Stomach (tissue), 4 donors: ENCODE results near the gene ATP8A2.

Experiments used
- POLR2AphosphoS5 ChIP-seq, 3 donors: sonication (generic); formaldehyde crosslinking; IDR thresholded peaks; one replicate each; pipeline ENCODE4 v1.6.1; 2016; ENCODE audit warnings: antibody characterized with exemption in 3 of 3
- TF ChIP-seq, protein P1 (sequence below), 7 experiments: fragments of 450-650 bp in 4 of 7; fragments of 200-600 bp in 3 of 7; sonication (generic) in 3 of 7; IDR thresholded peaks; one replicate each; pipeline ENCODE4 v1.5.1; 2016 to 2019; ENCODE audit warnings: antibody characterized with exemption in 7 of 7, control low read depth in 2 of 7, mild to moderate bottlenecking in 1 of 7

DNA sequence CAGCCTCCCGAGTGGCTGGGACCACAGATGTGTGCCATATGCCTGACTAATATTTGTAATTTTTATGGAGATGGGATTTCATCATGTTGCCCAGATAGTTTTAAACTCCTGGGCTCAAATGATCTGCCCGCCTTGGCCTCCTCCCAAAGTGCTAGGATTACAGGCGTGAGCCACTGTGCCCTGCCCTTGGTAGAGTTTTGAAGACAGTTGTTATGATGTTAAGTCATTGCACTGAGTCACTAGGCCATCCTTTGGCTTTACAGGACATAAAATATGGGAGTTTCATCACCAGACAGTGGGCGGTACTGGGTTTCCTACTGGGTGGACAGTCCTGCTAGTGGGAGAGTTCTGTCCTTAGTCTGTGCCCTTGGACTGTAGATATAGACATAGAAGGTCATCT lies 282.5 kb downstream of the ATP8A2 start:
- TF ChIP-seq POLR2AphosphoS5 (IDR thresholded peaks at IDR 0.05), result no peak
- TF ChIP-seq, protein P1, sequence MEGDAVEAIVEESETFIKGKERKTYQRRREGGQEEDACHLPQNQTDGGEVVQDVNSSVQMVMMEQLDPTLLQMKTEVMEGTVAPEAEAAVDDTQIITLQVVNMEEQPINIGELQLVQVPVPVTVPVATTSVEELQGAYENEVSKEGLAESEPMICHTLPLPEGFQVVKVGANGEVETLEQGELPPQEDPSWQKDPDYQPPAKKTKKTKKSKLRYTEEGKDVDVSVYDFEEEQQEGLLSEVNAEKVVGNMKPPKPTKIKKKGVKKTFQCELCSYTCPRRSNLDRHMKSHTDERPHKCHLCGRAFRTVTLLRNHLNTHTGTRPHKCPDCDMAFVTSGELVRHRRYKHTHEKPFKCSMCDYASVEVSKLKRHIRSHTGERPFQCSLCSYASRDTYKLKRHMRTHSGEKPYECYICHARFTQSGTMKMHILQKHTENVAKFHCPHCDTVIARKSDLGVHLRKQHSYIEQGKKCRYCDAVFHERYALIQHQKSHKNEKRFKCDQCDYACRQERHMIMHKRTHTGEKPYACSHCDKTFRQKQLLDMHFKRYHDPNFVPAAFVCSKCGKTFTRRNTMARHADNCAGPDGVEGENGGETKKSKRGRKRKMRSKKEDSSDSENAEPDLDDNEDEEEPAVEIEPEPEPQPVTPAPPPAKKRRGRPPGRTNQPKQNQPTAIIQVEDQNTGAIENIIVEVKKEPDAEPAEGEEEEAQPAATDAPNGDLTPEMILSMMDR (IDR thresholded peaks at IDR 0.05), result no peak
